Measurements from ENCODE around the gene TMEM186.
"Not testable (repeated sequence)": the region's sequence is repeated elsewhere in the genome, so short reads cannot be mapped to it uniquely, and the experiment has no call there.

Gene TMEM186

DNA sequence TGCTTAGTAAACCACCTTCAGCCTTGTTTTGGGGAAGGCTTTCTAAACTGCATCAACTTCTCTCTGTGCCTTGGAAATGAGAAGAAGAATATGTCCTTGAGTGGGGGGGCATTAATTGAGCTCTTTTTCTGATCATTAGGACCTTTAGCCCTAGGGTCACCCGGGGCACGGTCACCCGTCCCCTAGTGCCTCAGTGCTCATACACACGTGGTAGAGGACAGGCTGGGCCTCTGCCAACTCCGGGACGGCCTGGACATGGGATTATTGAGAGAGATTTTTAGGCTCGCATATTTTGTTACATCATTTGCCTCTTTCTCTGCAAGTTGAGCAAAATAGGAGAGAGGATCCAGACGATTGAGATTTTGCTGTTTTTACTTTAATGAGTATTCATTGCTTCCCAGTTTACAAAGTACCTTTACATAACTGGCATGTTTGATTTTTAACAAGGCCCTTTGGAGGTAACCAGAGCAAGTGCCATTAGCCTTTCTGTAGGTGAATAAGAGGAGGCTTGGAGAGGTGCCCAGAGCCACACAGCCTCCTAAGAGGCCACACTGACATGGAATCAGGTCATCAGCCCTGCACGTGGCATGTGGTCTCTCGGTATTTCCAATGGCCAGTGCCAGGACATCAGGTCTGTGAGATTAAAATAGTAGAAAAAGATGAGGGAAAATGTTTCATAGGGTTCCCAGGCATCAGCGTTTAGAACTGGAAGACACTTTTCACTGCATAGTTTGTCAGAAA, 11.3 kb upstream of the TMEM186 start:
- no peak for DNase-seq

DNA sequence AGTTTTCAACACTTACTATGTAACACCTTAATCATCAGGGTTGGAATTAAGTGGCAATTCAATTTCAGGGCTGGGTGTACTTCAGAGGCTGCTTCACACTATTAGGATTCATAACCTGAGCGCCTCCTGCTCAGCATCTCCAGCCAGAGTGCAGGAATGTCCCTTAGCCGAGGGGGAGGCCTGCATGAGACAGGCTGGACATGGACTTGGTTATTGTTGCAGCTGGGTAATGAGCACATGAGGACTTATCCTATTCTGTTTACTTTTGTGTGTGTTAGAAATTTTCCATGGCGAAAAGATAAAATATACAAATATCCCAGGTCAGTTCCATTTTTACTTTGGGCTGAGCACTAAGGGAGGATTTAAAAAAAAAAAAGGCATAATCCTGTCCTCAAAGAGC, 10.6 kb upstream of the TMEM186 start:
- no peak for DNase-seq

DNA sequence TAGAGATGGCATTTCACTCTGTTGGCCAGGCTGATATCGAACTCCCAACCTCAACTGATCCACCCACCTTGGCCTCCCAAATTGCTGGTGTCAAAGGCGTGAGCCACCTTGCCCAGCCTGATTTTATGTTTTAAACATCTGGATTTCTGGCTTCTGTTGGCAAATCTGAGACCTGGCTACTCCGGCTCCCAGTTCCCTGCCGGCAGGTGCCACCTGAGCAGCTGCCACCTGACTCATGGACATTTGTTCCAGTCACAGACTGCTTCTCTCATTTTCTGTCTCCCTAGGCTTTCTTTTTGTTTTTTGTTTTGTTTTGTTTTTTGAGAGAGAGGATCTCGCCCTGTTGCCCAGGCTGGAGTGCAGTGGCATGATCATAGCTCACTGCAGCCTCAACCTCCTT, 9.8 kb upstream of the TMEM186 start:
- no peak for DNase-seq

DNA sequence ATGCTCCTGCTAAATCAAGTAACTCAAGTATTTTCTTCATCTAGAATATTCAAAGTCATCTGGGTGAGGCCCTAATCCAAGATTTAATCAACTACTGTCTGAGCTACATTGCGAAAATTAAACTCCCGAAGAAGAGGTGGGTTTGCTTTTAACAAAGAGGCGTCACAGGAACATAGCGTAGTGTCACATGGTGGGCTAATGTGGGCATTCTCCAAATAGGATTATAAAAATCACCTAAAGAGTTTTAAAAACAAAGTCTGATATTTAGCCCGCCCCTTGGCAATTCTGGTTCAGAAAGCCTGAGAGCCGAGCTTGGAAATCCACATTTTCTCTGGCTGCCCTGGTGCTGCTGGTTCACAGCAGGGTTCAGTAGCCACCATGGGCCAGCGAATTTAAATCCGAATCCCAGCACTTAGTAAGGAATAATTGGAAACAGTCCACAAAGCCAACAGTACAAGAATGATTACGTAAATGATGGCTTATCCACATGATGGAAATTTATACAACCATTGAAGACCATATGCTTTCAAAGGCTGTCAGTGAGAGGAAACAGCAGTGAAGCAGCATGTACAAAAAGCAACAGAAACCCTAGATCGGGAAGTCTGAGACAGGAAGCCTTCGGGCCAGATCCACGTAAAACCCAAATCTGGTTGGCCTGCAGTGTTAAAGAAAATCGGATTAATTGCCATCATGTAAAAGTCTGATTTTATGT, 9.0 kb upstream of the TMEM186 start:
- no peak for DNase-seq

DNA sequence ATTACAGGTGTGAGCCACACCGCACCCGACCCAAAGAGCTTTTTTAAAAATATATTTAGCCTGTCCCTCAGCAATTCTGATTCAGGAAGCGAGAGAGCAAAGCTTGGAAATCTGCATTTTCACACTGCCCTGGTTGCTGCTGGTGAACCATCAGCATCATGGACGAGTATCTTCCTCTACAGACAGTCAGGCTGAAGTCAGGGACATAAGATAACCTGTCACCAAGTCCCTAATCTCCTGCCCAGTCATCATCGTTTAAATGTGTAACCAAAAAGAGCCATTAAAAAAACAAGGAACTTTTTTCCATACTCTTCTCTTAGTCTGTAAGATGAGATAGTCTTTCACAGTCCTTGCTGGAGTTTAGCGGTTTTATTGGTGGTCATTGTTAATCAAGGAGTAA, 6.9 kb upstream of the TMEM186 start:
- no peak for DNase-seq

DNA sequence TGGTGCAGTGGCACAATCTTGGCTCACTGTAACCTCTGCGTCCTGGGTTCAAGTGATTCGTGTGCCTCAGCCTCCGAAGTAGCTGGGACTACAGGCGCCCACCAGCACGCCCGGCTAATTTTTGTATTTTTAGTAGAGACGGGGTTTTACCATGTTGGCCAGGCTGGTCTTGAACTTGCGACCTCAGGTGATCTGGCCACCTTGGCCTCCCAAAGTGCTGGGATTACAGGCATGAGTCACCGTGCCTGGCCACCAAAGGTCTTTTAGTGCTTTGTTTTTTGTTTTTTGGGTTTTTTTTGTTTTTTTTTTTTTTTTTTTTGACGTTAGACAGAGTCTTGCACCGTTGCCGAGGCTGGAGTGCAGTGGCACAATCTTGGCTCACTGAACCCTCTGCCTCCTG, 6.3 kb upstream of the TMEM186 start:
- not testable (repeated sequence) for DNase-seq

DNA sequence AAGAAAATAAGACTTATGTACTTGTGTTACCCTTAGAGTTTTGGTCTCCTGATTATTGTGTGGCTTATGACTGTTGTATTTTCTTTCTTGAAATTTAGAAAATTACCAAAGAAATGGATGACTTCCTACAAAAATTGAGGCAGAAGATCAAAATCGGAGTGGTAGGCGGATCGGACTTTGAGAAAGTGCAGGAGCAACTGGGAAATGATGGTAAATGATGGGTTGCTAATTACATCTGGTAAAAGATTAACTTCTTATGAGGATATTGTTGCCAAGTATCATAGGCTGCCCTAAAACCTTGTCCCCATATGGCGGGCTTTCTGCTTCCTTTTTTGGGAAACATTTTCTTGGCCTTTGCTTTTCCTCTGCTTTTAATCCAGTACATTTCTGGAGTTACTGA, 4.3 kb upstream of the TMEM186 start:
- no peak for DNase-seq

DNA sequence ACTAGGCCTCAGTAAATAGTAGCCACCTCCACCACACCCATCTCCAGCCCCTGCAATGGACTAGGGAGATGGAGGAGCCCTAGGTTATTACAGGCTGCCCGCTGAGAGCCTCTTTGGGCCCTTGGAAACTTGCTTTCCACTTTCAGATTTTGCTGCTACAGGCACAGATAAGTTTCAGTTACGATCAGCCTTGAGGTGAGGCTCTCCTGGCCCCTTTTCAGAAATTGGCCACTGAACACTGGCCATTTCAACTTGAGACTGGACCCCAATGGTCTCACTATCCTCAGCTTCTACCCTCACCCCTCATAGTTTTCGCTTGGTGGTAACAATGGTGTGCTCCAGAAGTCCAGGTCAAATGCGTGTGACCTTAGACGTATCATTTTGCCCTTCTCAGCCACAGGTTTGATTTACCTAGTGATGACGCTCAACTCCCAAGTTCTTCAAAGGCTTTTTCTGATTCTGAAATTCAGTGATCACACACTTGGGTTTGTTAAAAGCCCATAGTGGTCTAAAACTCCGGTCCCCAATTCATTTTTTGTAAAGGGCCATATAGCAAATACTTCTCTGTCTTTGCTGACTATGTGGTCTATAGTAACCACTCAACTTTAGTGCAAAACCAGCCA, 1.2 kb upstream of the TMEM186 start:
- DNase-seq: no peak

DNA sequence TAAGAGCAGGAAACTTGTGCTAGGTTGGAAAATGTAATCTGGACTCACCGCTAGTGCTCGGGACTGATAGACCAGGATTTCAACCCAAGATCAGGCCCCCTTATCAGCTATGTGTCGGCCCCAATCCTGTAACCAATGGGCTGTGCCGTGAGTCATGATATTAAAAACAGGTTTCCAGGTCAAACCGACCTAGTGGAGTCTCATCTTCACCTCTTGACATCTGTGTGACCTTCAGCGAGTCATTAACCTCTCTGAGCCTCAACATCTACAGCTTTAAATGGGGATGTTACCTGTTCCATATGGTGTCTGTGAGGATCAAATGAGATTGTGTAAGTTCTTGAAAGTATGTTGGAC, 712 bp upstream of the TMEM186 start:
- DNase-seq: no peak

DNA sequence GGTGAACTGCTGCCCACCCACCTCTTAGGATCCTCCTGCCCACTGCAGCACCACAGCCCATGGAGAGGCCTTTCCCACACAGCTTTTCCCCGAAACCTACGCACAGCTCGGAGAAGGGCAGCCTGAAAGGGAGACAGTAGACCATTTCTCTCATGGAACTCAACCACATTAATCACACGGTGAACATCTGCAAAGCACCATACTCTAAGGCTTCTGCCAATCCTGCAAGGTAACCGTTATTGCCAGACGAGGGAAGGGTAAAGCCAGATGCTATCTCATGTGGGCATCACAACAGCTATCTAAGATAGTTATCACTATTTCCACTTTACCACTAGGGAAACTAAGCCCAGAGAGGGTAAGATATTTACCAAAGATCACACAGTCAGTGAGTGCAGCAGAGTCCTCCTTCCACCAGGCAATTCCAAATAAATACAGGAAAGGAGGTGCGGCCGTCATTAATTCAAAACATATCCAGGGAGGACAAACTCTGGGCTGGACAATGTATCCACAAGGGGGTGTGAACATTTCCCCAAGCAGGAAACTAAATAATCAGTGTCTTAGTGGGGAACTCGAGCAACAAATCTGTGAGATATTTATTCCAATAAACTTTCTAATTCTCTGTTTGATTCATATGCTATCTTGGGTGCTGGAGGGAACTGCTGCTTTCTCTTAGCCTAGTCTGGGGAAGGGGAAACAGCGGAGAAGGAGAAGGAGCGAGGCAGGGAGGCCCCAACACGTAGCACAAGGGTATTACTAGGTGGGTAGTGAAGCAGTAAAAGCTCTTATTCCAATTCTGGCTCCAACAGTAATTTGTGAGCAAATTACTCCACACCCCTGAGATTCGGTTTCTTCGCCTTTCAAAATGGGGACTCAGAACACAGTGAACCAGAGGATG, 723 bp downstream of the TMEM186 start:
- no peak for DNase-seq

DNA sequence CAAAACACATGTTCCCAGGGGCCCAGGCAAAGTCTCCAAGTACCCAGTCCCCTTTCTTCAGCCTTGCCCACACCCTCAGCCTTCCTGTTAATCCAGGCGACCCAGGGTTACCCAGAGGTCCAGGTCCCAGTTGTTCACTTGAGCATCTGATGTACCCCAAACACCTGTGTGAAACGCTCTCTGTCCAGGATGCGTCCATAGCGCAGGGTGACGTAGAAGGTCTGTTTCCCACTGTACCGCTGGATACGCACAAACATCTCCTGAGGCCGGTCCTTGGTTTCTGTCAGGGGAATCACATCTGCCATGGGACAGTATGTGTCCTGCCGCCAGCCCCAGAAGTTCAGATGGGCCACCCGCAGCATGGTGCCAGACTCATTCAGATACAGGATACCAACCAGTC, 1.6 kb downstream of the TMEM186 start:
- no peak for DNase-seq

DNA sequence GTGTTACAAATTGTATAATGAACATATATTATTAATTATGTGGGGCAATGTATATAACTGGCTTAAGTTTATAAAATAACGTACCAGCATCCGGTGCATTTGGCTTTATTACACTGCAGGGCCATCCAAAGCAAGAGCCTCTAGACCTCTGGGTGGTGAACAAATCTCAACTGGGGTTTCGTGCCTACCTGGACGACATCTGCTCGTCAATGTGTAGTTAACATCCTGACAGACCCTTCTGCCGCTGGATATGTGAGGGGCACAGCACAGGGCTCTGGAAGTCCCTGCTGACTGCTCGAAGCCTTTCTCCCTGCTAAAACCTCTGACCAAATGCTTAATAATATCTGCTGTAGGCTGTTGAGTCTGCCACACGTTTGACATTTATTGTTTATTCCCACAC, 2.3 kb downstream of the TMEM186 start:
- no peak for DNase-seq

DNA sequence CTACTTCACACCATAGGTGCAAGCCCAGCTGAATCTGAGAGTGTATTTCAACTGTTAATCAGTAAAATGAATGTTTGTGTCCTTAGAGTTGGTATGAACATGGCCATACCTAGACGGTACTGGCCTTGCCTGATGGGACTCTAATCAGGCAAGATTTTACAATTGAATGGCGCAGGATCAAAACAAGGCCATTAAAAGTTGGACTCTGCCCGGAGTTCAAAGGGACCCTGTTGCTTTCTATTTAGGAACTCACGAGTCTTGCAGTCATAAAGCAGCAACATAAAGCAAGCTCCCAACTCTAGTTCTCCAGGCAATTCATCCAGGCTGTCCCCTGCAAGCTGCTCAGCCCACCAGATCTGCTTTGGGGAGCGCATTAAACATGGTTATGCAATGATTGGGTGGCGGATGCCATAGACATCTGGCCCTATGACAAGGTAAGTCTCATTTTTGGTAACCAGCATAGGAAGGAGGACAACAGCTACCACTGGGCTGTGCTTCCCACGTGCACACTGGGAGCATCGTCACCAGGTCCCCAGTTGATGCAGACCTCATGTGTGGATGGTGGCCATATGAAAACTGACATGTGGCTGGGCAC, 8.8 kb downstream of the TMEM186 start:
- no peak for DNase-seq

DNA sequence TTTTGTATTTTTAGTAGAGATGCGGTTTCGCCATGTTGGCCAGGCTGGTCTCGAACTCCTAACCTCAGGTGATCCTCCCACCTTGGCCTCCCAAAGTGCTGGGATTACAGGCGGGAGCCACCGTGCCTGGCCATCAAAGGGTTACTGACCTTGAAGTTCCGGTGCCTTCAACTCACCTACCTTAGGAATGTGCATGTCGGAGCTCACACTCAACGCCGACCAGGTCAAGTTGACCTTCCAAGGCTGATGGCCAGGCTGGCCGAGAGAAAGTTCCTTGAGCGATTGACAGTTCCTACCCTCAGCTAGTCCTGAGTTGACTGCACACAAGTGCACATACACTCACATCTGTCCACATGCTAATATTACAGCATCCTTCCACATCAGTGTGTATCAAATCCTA, 11.1 kb downstream of the TMEM186 start:
- not testable (repeated sequence) for DNase-seq

DNA sequence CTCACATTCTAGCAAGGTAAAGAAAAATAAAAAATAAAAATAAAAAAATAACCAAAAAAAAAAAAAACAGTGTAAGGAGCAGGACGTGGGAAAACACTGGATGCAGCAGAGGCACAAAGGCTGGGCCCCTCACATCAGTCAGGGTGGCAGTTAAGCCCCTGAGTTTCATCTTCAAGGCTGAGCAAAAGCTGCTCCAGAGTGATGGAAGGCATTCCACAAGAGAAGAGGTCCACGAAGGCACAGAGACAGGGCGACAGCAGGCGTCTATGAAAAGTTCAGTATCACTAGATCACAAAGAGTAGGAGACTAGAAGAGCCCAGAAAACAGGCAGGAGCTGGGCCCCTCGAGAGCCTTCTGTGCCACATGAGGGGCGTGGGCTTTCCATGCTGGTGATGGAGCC, 12.0 kb downstream of the TMEM186 start:
- no peak for DNase-seq

DNA sequence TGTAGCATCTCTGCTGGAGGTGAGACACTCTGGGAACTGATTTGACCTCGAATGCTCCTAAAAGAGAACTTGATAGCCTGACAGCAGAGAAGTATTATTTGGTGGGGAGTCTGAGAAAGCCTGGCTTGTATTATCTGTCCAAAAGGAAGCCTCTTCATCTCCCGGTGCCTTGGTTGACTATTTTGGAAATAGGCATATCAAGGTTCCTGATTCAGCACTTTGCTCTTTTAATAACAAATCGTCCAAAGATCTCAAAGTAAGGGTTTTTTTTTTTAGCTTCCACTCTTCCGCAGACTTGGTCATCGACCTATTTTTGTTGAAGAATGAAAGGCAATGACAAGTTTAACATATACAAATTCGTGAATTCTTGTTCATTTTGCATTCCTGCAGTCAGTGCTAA, 14.8 kb downstream of the TMEM186 start:
- DNase-seq: no peak

DNA sequence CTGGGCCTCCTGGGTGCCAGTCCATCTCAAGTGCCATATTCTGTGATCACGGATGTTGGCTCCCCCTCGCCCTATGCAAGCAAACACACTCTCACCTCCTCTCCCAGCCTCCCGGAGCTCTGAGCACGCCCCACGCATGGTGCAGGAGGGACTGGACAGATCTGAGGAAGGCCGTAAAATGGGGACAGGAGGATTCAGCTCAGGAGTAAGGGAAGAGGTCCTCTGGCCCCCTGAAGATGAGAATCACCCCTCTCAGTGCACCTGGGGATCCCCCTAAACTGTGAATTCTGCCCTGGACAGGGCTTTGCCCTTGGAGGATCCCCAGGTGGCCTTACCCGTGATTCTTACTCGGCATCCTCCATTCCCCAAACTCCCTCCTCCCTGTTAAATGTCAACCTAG, 15.6 kb downstream of the TMEM186 start:
- DNase-seq: no peak

DNA sequence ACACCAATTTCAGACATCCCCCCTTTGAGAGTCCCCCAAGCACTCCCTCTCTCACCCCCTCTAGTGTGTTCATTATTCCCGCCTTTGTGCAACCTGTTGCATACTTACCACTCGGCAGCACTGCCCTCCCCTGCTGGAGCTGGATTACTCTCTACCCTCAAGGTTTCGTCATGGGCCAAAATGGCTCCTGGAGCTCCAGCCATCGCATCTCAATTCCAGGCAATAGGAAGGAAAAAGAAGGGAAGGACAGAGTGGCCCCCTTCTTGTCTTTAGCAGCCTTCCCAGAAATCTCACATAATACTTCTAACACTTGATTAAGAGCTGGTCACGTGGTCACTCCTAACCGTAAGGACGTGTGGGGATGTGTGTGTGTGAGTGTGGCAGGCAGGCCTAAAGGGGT, 20.2 kb downstream of the TMEM186 start:
- DNase-seq: no peak

DNA sequence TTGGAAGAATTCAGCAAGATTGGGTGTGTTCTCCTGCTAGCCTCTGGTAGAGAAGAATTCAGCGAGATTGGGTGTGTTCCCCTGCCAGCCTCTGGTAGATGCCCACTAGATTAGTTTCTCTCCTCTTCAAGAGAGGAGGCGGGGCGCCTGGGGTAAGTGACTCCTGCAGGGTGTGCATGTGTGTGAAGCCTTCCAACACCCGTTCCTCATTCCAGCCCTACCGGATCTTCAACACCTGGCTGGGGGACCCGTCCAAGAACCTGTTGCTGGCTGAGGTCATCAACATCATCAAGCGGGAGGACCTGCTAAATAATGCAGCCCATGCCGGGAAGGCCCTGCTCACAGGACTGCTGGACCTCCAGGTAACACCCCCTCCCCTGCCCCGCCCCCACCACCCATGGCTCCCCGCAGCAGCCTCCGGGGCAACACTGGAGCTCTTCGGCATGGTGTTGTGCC, 21.3 kb downstream of the TMEM186 start:
- DNase-seq: no peak

DNA sequence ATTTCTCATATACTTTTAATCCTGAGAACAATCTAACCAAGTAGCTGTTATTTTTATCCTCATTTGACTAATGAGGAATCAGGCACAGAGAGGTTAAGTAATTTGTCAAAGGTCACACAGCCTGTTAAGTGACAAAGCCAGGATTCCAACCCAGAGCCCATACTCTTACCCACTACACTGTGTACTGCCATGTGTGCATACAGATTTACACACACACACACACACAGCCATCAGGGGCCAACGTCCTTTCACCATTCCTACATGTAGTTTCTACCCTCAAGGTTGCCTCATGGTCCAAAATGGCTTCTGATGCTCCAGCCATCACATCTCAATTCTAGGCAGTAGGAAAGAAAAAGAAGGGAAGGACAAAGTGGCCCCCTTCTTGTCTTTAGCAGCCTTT, 22.1 kb downstream of the TMEM186 start:
- no peak for DNase-seq

DNA sequence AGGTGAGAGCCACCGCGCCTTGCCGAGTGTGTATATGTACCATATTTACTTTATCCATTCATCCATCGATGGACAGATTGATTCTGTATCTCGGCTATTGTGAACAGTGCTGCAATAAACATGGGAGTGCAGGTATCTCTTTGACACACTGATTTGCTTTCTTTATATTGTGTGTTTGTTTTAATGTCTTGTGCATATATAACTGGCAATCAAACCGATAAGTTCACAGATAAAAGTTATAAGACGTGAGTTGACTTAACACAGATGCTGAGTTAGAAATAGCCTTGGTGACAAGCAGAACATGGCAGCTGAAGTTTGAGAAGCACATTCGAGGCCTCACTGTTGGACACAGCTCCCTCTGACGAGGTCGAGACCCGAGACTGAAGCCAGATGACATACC, 23.2 kb downstream of the TMEM186 start:
- no peak for DNase-seq

DNA sequence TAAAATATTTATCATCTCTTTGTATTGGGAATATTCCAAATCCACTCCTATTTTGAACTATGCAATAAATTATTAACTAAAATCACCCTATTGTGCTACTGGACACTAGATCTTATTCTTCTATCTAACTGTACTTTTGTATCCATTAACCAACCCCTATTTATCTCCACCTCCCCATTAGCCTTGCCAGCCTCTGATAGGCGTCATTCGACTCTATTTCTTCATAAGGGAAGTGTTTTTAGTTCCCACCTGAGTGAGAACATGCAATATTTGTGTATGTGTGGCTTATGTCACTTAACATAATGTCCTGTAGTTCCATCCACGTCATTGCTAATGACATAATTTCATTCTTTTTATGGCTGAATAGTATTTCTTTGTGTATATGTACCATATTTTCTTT, 23.9 kb downstream of the TMEM186 start:
- DNase-seq: no peak

DNA sequence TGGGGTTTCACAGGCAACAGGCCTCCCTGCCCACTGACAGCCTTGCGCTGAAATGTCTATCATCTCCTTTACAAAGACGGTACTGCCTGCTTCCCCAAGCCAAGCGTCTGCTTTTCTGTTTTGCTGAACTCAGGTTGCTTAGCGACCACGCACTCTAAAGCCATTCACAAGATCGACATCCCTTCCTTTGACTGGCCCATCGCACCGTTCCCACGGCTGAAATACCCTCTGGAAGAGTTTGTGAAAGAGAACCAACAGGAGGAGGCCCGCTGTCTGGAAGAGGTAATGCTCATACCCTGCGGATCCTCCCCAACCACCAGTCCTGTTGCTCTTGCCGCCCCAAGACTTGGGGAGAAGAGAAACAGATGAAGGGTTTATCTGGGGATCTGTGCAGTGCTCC, 28.7 kb downstream of the TMEM186 start:
- no peak for DNase-seq
